MM.1S (cell line): Measurements from ENCODE around the gene POP5.

Source experiments
- DNase-seq: peaks from one replicate; pipeline ENCODE4 v3.0.0-alpha.2; 2015
- H2AFZ ChIP-seq: fragments of 300-600 bp; sonication (generic); 2 replicates; pipeline ENCODE4 v1.6.0; 2016; ENCODE audit warnings: antibody characterized with exemption, low read length
- H3F3A ChIP-seq: fragments of 300-600 bp; sonication (generic); 2 replicates; pipeline ENCODE4 v1.6.1; 2016; ENCODE audit warnings: mild to moderate bottlenecking, antibody characterized with exemption, low read length, moderate library complexity, mixed read lengths; ENCODE audit not compliant: insufficient read depth
- H3K27ac ChIP-seq: fragments of 300-600 bp; sonication (generic); 2 replicates; pipeline ENCODE4 v1.5.1; 2016; ENCODE audit warnings: mild to moderate bottlenecking, low read length
- H3K27me3 ChIP-seq: fragments of 300-600 bp; sonication (generic); replicated peaks from 2 replicates; pipeline ENCODE4 v1.6.0; 2016; ENCODE audit warnings: low read length; ENCODE audit not compliant: insufficient read depth
- H3K36me3 ChIP-seq: fragments of 300-600 bp; sonication (generic); replicated peaks from 2 replicates; pipeline ENCODE4 v1.6.1; 2016; ENCODE audit warnings: mild to moderate bottlenecking, low read length, mixed read lengths; ENCODE audit not compliant: insufficient read depth
- H3K4me1 ChIP-seq: fragments of 300-600 bp; sonication (generic); 2 replicates; pipeline ENCODE4 v1.6.1; 2016; ENCODE audit warnings: low read length, mixed read lengths
- H3K4me2 ChIP-seq: fragments of 300-600 bp; sonication (generic); 2 replicates; pipeline ENCODE4 v1.6.0; 2016; ENCODE audit warnings: low read depth, low read length
- H3K4me3 ChIP-seq: fragments of 300-600 bp; sonication (generic); 2 replicates; pipeline ENCODE4 v1.5.1; 2016; ENCODE audit warnings: low read length, mixed read lengths
- H3K79me2 ChIP-seq: fragments of 300-600 bp; sonication (generic); 2 replicates; pipeline ENCODE4 v1.6.1; 2016; ENCODE audit warnings: mixed run types, low read length, mixed read lengths
- H3K9ac ChIP-seq: fragments of 300-600 bp; sonication (generic); 2 replicates; pipeline ENCODE4 v1.6.1; 2016; ENCODE audit warnings: low read length, mixed read lengths
- H3K9me2 ChIP-seq: fragments of 300-600 bp; sonication (generic); replicated peaks from 2 replicates; pipeline ENCODE4 v1.6.1; 2016; ENCODE audit warnings: mild to moderate bottlenecking, low read length, mixed read lengths; ENCODE audit not compliant: insufficient read depth
- H3K9me3 ChIP-seq: fragments of 300-600 bp; sonication (generic); replicated peaks from 2 replicates; pipeline ENCODE4 v1.6.1; 2016; ENCODE audit warnings: mild to moderate bottlenecking, low read length, mixed read lengths; ENCODE audit not compliant: insufficient read depth
- H4K20me1 ChIP-seq: fragments of 300-600 bp; sonication (generic); 2 replicates; pipeline ENCODE4 v1.6.1; 2016; ENCODE audit warnings: mild to moderate bottlenecking, low read length, moderate library complexity, mixed read lengths; ENCODE audit not compliant: insufficient read depth
- CTCF ChIP-seq: fragments of 300-600 bp; sonication (generic); IDR thresholded peaks from 2 replicates; pipeline ENCODE4 v1.5.1; 2016; ENCODE audit warnings: antibody characterized with exemption, low read length, mixed read lengths
- EZH2 ChIP-seq: fragments of 300-600 bp; sonication (generic); optimal IDR thresholded peaks from 2 replicates; pipeline ENCODE3; 2017; ENCODE audit warnings: low read depth, mild to moderate bottlenecking, antibody characterized with exemption, low read length, mixed read lengths
- EZH2phosphoT487 ChIP-seq: fragments of 300-600 bp; sonication (generic); IDR thresholded peaks from 2 replicates; pipeline ENCODE4 v1.6.1; 2018; ENCODE audit warnings: antibody characterized with exemption, low read length

POP5 gene

GRCh38 chr12:120573560-120573959, 7.6 kb downstream of the POP5 start:
- Histone ChIP-seq H4K20me1 (no peaks in the 10 kb centered on the region), H3K4me1 (no peaks in the 10 kb centered on the region), H3K27ac (no peak overlapping the region), H3K4me2 (no peak overlapping the region), H3F3A (0 out of 2 replicates have a peak, but pooled peaks cover 3% of the 10 kb centered on the region), H2AFZ (no peak overlapping the region), H3K36me3 (0 out of 2 replicates have a peak, but pooled peaks cover 8% of the 10 kb centered on the region), H3K27me3 (no peaks in the 10 kb centered on the region), H3K4me3 (no peak overlapping the region), H3K9ac (no peak overlapping the region), H3K79me2 (0 out of 2 replicates have a peak, but pooled peaks cover 5% of the 10 kb centered on the region), H3K9me3 (no peaks in the 10 kb centered on the region), H3K9me2 (no peaks in the 10 kb centered on the region)
- TF ChIP-seq EZH2phosphoT487 = no peak
- no peak for TF ChIP-seq CTCF
- no peak for TF ChIP-seq EZH2
- no peak for DNase-seq

DNA sequence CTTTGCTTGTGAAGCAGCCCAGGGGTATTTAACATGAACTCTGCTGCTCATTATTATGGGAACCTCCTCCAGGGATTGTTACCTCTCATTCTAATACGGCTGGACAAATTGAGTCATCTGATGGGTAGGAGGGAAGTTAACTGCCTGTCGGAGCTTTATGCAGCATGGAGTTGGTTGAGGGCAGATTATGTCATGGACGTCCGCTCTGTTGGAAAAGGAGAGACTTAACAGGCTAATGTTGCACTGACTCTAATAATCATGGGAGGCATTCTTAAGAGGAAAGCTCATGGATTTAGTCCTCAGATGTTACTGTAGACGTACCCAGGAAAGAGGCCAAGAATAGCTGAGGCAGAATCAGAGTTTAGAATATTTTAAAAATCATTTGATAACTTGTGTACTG, 9.9 kb downstream of the POP5 start:
- 0 out of 2 replicates have a peak, but pooled peaks cover 7% of the 10 kb centered on the region for H3K36me3 ChIP-seq
- H3K9ac ChIP-seq = no peak overlapping the region
- no peak overlapping the region for H3K4me3 ChIP-seq
- H3K9me3 ChIP-seq = no peaks in the 10 kb centered on the region
- TF ChIP-seq EZH2phosphoT487 = no peak
- TF ChIP-seq EZH2 = no peak
- no peak for TF ChIP-seq CTCF
- H3K27me3 ChIP-seq = no peaks in the 10 kb centered on the region
- no peak for DNase-seq
- H3K79me2 ChIP-seq = peaks cover 5% of the 10 kb centered on the region; the same call in 1 of the 2 replicates
- H3K9me2 ChIP-seq = no peaks in the 10 kb centered on the region
- no peaks in the 10 kb centered on the region for H3K4me1 ChIP-seq
- H3K27ac ChIP-seq = no peak overlapping the region
- no peaks in the 10 kb centered on the region for H4K20me1 ChIP-seq
- H3K4me2 ChIP-seq = no peak overlapping the region
- H3F3A ChIP-seq = 0 out of 2 replicates have a peak, but pooled peaks cover 3% of the 10 kb centered on the region
- H2AFZ ChIP-seq = no peak overlapping the region

DNA sequence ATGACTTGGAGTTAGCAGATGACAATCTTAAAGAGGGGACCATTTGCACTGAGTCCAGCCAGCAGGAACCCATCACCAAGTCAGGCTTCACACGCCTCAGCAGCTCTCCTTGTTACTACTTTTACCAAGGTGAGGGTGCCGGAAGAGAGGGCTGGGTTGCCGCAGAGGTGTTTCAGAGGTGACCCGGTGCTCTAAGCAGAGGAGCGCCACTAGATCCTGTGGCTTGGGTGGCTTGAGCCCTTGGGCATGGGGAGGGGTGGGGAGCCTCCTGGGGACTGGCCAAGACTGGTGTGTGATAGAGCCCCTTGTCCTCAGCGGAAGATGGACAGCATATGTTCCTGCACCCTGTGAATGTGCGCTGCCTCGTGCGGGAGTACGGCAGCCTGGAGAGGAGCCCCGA, 17.7 kb downstream of the POP5 start:
- no peak overlapping the region for H3K9ac ChIP-seq
- H3K9me3 ChIP-seq = no peaks in the 10 kb centered on the region
- no peaks in the 10 kb centered on the region for H3F3A ChIP-seq
- no peak overlapping the region for H2AFZ ChIP-seq
- TF ChIP-seq EZH2 (no peak), CTCF (no peak)
- H4K20me1 ChIP-seq = no peaks in the 10 kb centered on the region
- no peak for DNase-seq
- H3K36me3 ChIP-seq = peaks cover 8% of the 10 kb centered on the region; the same call in 1 of the 2 replicates
- H3K79me2 ChIP-seq = peaks cover 37% of the 10 kb centered on the region
- H3K4me1 ChIP-seq = no peaks in the 10 kb centered on the region
- H3K4me3 ChIP-seq = no peak overlapping the region
- no peaks in the 10 kb centered on the region for H3K9me2 ChIP-seq
- H3K4me2 ChIP-seq = no peak overlapping the region
- no peaks in the 10 kb centered on the region for H3K27me3 ChIP-seq
- no peak overlapping the region for H3K27ac ChIP-seq
